ENCODE data around the gene APP. TPM values are rescaled to one million over a fixed set of nuclear protein-coding genes. Genes with fewer than 3 reads are reported as not detected.

Gene APP
- 435 and 757 TPM in 2 replicates for total RNA-seq

DNA sequence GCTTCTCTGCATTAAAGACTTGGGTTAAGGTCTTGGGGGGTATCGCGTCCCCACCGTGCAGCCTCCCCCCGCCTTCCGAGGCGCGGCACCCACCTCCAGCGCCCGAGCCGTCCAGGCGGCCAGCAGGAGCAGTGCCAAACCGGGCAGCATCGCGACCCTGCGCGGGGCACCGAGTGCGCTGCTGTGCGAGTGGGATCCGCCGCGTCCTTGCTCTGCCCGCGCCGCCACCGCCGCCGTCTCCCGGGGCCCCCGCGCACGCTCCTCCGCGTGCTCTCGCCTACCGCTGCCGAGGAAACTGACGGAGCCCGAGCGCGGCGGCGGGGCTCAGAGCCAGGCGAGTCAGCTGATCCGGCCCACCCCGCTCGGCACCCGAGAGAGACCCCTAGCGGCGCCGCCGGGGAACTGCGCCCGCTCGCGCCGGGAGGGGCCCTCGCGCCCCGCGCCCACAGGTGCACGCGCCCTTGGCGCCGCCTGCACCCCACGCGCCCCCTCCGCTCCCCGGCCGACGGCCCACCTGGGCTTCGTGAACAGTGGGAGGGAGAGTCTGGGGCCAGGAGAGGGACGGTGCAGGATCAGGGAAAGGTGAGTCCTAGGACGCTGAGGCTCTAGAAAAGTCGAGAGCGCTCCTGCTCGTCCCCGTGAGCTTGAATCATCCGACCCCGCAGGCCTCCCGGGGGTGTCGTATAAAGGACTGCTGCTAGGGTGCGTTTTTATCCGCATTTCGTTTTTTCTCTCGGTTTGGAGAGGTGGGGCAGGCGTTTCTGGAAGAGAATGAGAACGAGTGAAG is at the start of gene APP:
Gene APP, minus strand, starts transcription at position 300 of the 787 bp plus-strand sequence. Its CDS starts 150 bp downstream, at position 150.

Measured in uterine smooth muscle cell (primary cell).